Stimulated activated naive CD8-positive, alpha-beta T cell treated with anti-CD3 and anti-CD28 coated beads, Interleukin-15, Interleukin-2, amounts not matched to agents 100 ng/mL and 50 ng/mL, for 24 hours (primary cell): ENCODE data around the gene RHNO1.
"Not testable (repeated sequence)": the region's sequence is repeated elsewhere in the genome, so short reads cannot be mapped to it uniquely, and the experiment has no call there.

ENCODE experiments used
- H3K27ac Mint-ChIP-seq: one replicate; pipeline ENCODE4 v1.8.0; 2021; ENCODE audit warnings: mild to moderate bottlenecking, mixed read lengths
- H3K27me3 Mint-ChIP-seq: one replicate; pipeline ENCODE4 v1.8.0; 2021; ENCODE audit warnings: mixed read lengths
- H3K36me3 Mint-ChIP-seq: one replicate; pipeline ENCODE4 v1.8.0; 2021; ENCODE audit warnings: low read depth, mixed read lengths
- H3K4me1 Mint-ChIP-seq: one replicate; pipeline ENCODE4 v1.8.0; 2021; ENCODE audit warnings: low read depth, mixed read lengths
- H3K4me3 Mint-ChIP-seq: one replicate; pipeline ENCODE4 v1.8.0; 2021; ENCODE audit warnings: mild to moderate bottlenecking, mixed read lengths
- H3K9me3 Mint-ChIP-seq: one replicate; pipeline ENCODE4 v1.8.0; 2021; ENCODE audit warnings: mixed read lengths

The RHNO1 gene

GRCh38 chr12:2854669-2855453 is 22.2 kb upstream of the RHNO1 start:
- Mint-ChIP-seq H3K9me3 (no peaks in the 10 kb centered on the region), H3K27ac (no peak overlapping the region), H3K4me3 (no peak overlapping the region), H3K27me3 (no peaks in the 10 kb centered on the region), H3K4me1 (no peaks in the 10 kb centered on the region), H3K36me3 (peaks cover 22% of the 10 kb centered on the region)

GRCh38 chr12:2855546-2855945 is 21.5 kb upstream of the RHNO1 start:
- Mint-ChIP-seq H3K27ac (no peak overlapping the region), H3K4me3 (no peak overlapping the region), H3K27me3 (no peaks in the 10 kb centered on the region), H3K4me1 (no peaks in the 10 kb centered on the region), H3K9me3 (no peaks in the 10 kb centered on the region), H3K36me3 (peaks cover 28% of the 10 kb centered on the region)

- Mint-ChIP-seq H3K4me3 (no peak overlapping the region), H3K4me1 (no peaks in the 10 kb centered on the region), H3K36me3 (peaks cover 30% of the 10 kb centered on the region), H3K27me3 (no peaks in the 10 kb centered on the region), H3K9me3 (no peaks in the 10 kb centered on the region), H3K27ac (no peak overlapping the region)
Measured at GRCh38 chr12:2856051-2856450, 21.0 kb upstream of the RHNO1 start.

- Mint-ChIP-seq H3K27me3 (no peaks in the 10 kb centered on the region), H3K4me3 (no peak within 1 kb of the TSS), H3K4me1 (no peaks in the 10 kb centered on the region), H3K9me3 (no peaks in the 10 kb centered on the region), H3K36me3 (peaks cover 40% of the 10 kb centered on the region), H3K27ac (peak within 1 kb of the TSS; percentile 28)
Measured at GRCh38 chr12:2857021-2857431, 20.0 kb upstream of the RHNO1 start, which contains the start of gene TEX52. TSS of gene TEX52 (minus strand) at chr12:2857039. CDS start at chr12:2857026, 13 bp downstream.

- H3K4me3 Mint-ChIP-seq = no peak overlapping the region
- peaks cover 42% of the 10 kb centered on the region for H3K36me3 Mint-ChIP-seq
- no peaks in the 10 kb centered on the region for H3K9me3 Mint-ChIP-seq
- H3K27me3 Mint-ChIP-seq = no peaks in the 10 kb centered on the region
- H3K27ac Mint-ChIP-seq = no peak overlapping the region
- no peaks in the 10 kb centered on the region for H3K4me1 Mint-ChIP-seq
Measured at GRCh38 chr12:2857576-2857975, 19.4 kb upstream of the RHNO1 start.

- H3K4me3 Mint-ChIP-seq = no peak overlapping the region
Measured at GRCh38 chr12:2858334-2858733, 18.7 kb upstream of the RHNO1 start.

GRCh38 chr12:2858944-2859421 is 18.0 kb upstream of the RHNO1 start:
- H3K36me3 Mint-ChIP-seq = peaks cover 55% of the 10 kb centered on the region
- peak overlapping the region; percentile 55 for H3K27ac Mint-ChIP-seq
- no peaks in the 10 kb centered on the region for H3K4me1 Mint-ChIP-seq
- H3K9me3 Mint-ChIP-seq = no peaks in the 10 kb centered on the region
- no peaks in the 10 kb centered on the region for H3K27me3 Mint-ChIP-seq
- H3K4me3 Mint-ChIP-seq = no peak overlapping the region

More at GRCh38 chr12:2858334-2858733, 18.7 kb upstream of the RHNO1 start:
- Mint-ChIP-seq H3K27me3 (no peaks in the 10 kb centered on the region), H3K27ac (no peak overlapping the region), H3K9me3 (no peaks in the 10 kb centered on the region), H3K36me3 (peaks cover 49% of the 10 kb centered on the region), H3K4me1 (no peaks in the 10 kb centered on the region)

- H3K4me3 Mint-ChIP-seq = no peak overlapping the region
- no peaks in the 10 kb centered on the region for H3K27me3 Mint-ChIP-seq
- no peaks in the 10 kb centered on the region for H3K4me1 Mint-ChIP-seq
- no peak overlapping the region for H3K27ac Mint-ChIP-seq
- peaks cover 65% of the 10 kb centered on the region for H3K36me3 Mint-ChIP-seq
- H3K9me3 Mint-ChIP-seq = no peaks in the 10 kb centered on the region
Measured at GRCh38 chr12:2860170-2860569, 16.9 kb upstream of the RHNO1 start.

- H3K4me1 Mint-ChIP-seq = peaks cover 9% of the 10 kb centered on the region
- no peak overlapping the region for H3K27ac Mint-ChIP-seq
- peaks cover 75% of the 10 kb centered on the region for H3K36me3 Mint-ChIP-seq
- H3K4me3 Mint-ChIP-seq = no peak overlapping the region
- H3K9me3 Mint-ChIP-seq = no peaks in the 10 kb centered on the region
- H3K27me3 Mint-ChIP-seq = no peaks in the 10 kb centered on the region
Measured at GRCh38 chr12:2862876-2863275, 14.1 kb upstream of the RHNO1 start.

GRCh38 chr12:2863402-2863801 is 13.6 kb upstream of the RHNO1 start:
- peaks cover 74% of the 10 kb centered on the region for H3K36me3 Mint-ChIP-seq
- not testable (repeated sequence) for H3K27me3 Mint-ChIP-seq

GRCh38 chr12:2864198-2864597 is 12.8 kb upstream of the RHNO1 start:
- no peak overlapping the region for H3K27ac Mint-ChIP-seq
- H3K27me3 Mint-ChIP-seq = no peaks in the 10 kb centered on the region
- H3K4me3 Mint-ChIP-seq = no peak overlapping the region
- H3K4me1 Mint-ChIP-seq = peaks cover 23% of the 10 kb centered on the region
- H3K9me3 Mint-ChIP-seq = no peaks in the 10 kb centered on the region
- peaks cover 77% of the 10 kb centered on the region for H3K36me3 Mint-ChIP-seq

More at GRCh38 chr12:2863402-2863801, 13.6 kb upstream of the RHNO1 start:
- H3K27ac Mint-ChIP-seq, H3K4me3 Mint-ChIP-seq, H3K9me3 Mint-ChIP-seq: not testable (repeated sequence)
- H3K4me1 Mint-ChIP-seq = peaks cover 15% of the 10 kb centered on the region

GRCh38 chr12:2868986-2869632 is 7.9 kb upstream of the RHNO1 start:
- H3K4me3 Mint-ChIP-seq, H3K9me3 Mint-ChIP-seq, H3K27me3 Mint-ChIP-seq, H3K27ac Mint-ChIP-seq: not testable (repeated sequence)
- Mint-ChIP-seq H3K36me3 (peaks cover 51% of the 10 kb centered on the region), H3K4me1 (peaks cover 23% of the 10 kb centered on the region)

- peaks cover 33% of the 10 kb centered on the region for H3K4me1 Mint-ChIP-seq
- H3K4me3 Mint-ChIP-seq = peak overlapping the region; percentile 99
- H3K9me3 Mint-ChIP-seq = no peaks in the 10 kb centered on the region
- H3K36me3 Mint-ChIP-seq = peaks cover 41% of the 10 kb centered on the region
- H3K27me3 Mint-ChIP-seq = no peaks in the 10 kb centered on the region
- H3K27ac Mint-ChIP-seq = peak overlapping the region; percentile 85
Measured at GRCh38 chr12:2876431-2877046, 484 bp upstream of the RHNO1 start.

- Mint-ChIP-seq H3K9me3 (no peaks in the 10 kb centered on the region), H3K36me3 (peaks cover 41% of the 10 kb centered on the region), H3K4me1 (peaks cover 37% of the 10 kb centered on the region), H3K27ac (peak overlapping the region; percentile 96), H3K27me3 (no peaks in the 10 kb centered on the region), H3K4me3 (peak overlapping the region; percentile 99)
Measured at GRCh38 chr12:2877953-2878732, 1.1 kb downstream of the RHNO1 start.
